ENCODE measurements around the gene DGCR2. TPM values are rescaled to one million over a fixed set of nuclear protein-coding genes. Genes with fewer than 3 reads are reported as not detected.
"Not testable (repeated sequence)": the region's sequence is repeated elsewhere in the genome, so short reads cannot be mapped to it uniquely, and the experiment has no call there.

The DGCR2 gene
- total RNA-seq, 1 experiment from 2014 or later = 29.3 TPM

DNA sequence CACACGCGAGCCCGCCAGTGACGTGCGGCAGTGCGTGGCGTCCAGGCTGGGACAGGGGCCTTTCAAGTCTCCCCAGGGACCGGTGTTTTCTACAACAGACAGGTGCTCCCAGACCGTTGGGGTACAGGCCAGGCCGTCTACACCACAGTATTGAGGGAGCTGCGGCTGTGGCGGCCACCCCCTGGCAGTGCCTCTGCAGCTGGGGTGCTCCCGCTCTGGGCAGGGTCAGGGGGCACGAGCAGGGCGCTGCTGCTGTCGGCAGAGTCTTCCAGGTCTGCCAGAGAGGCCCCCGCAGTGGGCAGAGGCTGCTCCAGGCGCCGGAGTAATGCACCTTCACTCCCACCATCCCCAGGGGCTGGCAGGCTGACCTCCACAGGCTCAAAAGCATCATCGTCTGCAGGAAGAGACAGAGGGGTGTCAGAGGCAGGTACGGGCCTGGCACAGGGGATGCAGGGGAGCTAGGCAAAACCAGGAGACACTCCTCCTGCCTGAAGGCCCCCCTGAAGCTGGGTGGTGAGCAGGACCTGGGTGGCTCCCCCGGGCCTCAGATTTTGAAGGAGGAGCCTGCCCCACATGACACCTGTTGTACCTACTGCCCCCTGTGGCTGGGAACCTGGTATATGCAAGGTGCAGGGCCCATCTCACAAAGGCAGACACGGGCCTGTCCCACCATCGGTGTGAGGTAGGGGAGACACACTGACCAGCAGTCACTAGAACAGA lies 83.3 kb downstream of the DGCR2 start:
- H3K9me3 ChIP-seq (replicated peaks) = no peaks in the 10 kb centered on the region
- DNase-seq = no peak
- no peaks in the 10 kb centered on the region for H3K27me3 ChIP-seq
- no peak overlapping the region for H3K4me3 ChIP-seq
- no peak overlapping the region for H3K27ac ChIP-seq
- H3K4me1 ChIP-seq = no peaks in the 10 kb centered on the region
- no peaks in the 10 kb centered on the region for H3K36me3 ChIP-seq

DNA sequence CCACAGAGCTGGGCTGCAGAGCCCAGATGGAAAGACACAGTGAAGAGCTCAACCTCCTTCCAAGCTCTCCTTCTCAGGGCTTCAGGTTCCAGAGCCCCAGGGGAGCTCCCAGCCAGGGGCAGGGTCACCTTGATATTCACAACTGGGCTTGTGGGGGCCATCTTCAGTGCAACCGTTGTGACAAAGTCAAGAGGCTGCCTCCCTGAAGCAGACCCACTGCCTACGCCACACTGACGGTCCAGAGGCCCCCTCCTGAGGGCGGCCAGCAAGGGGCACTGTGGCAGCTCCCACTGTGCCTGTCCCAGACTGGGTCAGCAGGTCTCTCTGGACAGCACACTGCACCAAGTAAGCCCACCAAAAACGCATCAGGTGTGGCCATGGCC lies 84.1 kb downstream of the DGCR2 start:
- Histone ChIP-seq H3K4me3 (no peak overlapping the region), H3K27me3 (no peaks in the 10 kb centered on the region), H3K4me1 (no peaks in the 10 kb centered on the region), H3K36me3 (no peaks in the 10 kb centered on the region), H3K27ac (no peak overlapping the region), H3K9me3 (replicated peaks) (no peaks in the 10 kb centered on the region)
- no peak for DNase-seq

GRCh38 chr22:19037282-19038163 lies 84.7 kb downstream of the DGCR2 start:
- no peaks in the 10 kb centered on the region for H3K9me3 ChIP-seq (replicated peaks)
- H3K4me1 ChIP-seq = no peaks in the 10 kb centered on the region
- no peaks in the 10 kb centered on the region for H3K27me3 ChIP-seq
- H3K27ac ChIP-seq = no peak overlapping the region
- no peak overlapping the region for H3K4me3 ChIP-seq
- DNase-seq = no peak
- no peaks in the 10 kb centered on the region for H3K36me3 ChIP-seq

GRCh38 chr22:19036523-19037273 lies 85.5 kb downstream of the DGCR2 start:
- Histone ChIP-seq H3K27ac (no peak overlapping the region), H3K9me3 (replicated peaks) (no peaks in the 10 kb centered on the region), H3K36me3 (no peaks in the 10 kb centered on the region), H3K4me1 (no peaks in the 10 kb centered on the region), H3K4me3 (no peak overlapping the region), H3K27me3 (no peaks in the 10 kb centered on the region)
- DNase-seq = no peak

DNA sequence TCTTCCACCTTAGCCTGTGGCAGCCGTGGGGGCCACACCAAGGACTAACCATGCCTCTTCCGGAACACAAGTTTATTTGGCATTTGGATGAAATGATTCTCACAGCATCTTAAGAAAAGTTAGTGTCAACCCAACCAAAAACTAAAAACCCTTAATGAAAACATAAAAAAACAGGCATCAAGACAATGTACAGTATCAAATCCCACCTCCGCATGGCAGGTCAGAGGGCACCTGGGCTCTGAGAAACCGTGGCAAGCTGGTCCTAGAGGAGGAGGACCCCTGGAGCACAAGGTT lies 86.0 kb downstream of the DGCR2 start:
- Histone ChIP-seq H3K27ac (no peak overlapping the region), H3K36me3 (no peaks in the 10 kb centered on the region), H3K4me3 (no peak overlapping the region), H3K27me3 (no peaks in the 10 kb centered on the region), H3K9me3 (replicated peaks) (no peaks in the 10 kb centered on the region), H3K4me1 (no peaks in the 10 kb centered on the region)
- no peak for DNase-seq

GRCh38 chr22:19035474-19036228 lies 86.6 kb downstream of the DGCR2 start:
- Histone ChIP-seq H3K4me1 (no peaks in the 10 kb centered on the region), H3K36me3 (no peaks in the 10 kb centered on the region), H3K4me3 (no peak overlapping the region), H3K9me3 (replicated peaks) (no peaks in the 10 kb centered on the region), H3K27me3 (no peaks in the 10 kb centered on the region), H3K27ac (no peak overlapping the region)
- DNase-seq = peak; percentile 29 to 49

GRCh38 chr22:19035126-19035473 lies 87.1 kb downstream of the DGCR2 start:
- not testable (repeated sequence) for H3K36me3 ChIP-seq; H3K4me1 ChIP-seq; H3K9me3 ChIP-seq (replicated peaks); H3K27ac ChIP-seq; DNase-seq; H3K27me3 ChIP-seq; H3K4me3 ChIP-seq

GRCh38 chr22:19034724-19035120 lies 87.5 kb downstream of the DGCR2 start:
- not testable (repeated sequence) for DNase-seq; H3K4me1 ChIP-seq; H3K4me3 ChIP-seq; H3K36me3 ChIP-seq; H3K27me3 ChIP-seq; H3K27ac ChIP-seq; H3K9me3 ChIP-seq (replicated peaks)

GRCh38 chr22:19034031-19034723 lies 88.0 kb downstream of the DGCR2 start:
- not testable (repeated sequence) for H3K36me3 ChIP-seq; H3K27ac ChIP-seq; DNase-seq; H3K4me1 ChIP-seq; H3K4me3 ChIP-seq; H3K9me3 ChIP-seq (replicated peaks); H3K27me3 ChIP-seq

DNA sequence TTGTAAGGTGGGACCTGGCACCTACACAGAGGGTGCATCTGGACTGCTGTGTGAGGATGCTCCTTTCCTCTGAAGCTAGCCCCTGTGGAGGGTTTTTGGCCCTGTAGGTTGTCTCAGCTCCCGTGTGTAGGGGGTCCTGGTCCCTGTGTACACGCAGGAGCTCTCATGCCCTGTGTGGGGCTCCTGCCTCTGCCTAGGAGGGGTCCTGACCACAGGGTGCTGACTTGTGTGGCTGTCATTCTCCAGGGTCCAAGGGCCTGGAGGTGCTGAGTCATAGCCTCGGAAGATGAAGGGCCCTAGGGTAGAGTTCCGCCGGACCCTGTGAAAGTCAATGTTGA lies 88.7 kb downstream of the DGCR2 start:
- DNase-seq; H3K9me3 ChIP-seq (replicated peaks); H3K36me3 ChIP-seq; H3K4me3 ChIP-seq; H3K27me3 ChIP-seq; H3K27ac ChIP-seq; H3K4me1 ChIP-seq: not testable (repeated sequence)

GRCh38 chr22:19032898-19033567 lies 89.2 kb downstream of the DGCR2 start:
- not testable (repeated sequence) for H3K27me3 ChIP-seq; H3K27ac ChIP-seq; DNase-seq; H3K36me3 ChIP-seq; H3K4me3 ChIP-seq; H3K9me3 ChIP-seq (replicated peaks); H3K4me1 ChIP-seq

GRCh38 chr22:19032156-19032785 lies 89.9 kb downstream of the DGCR2 start:
- not testable (repeated sequence) for H3K4me1 ChIP-seq; H3K27me3 ChIP-seq; H3K27ac ChIP-seq; H3K9me3 ChIP-seq (replicated peaks); H3K36me3 ChIP-seq; H3K4me3 ChIP-seq; DNase-seq

DNA sequence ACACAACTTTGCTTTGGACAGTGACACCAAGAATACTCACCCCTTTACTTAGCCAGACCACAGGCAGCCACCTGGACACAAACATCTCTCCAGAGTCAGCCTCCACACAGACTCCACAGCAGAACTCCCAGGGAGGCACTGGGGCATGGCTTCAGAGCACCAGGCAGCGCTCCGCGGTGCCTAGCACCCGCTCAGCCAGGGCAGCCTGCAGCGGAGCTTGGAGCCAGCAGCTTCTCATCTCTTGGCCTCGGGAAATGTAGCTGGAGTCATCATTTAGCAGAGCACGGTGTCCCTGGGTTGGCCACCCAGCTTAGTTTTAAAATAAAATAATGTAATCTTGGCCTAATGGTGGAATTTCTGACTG lies 91.3 kb downstream of the DGCR2 start:
- H3K27me3 ChIP-seq; H3K4me1 ChIP-seq; H3K36me3 ChIP-seq; H3K27ac ChIP-seq; H3K9me3 ChIP-seq (replicated peaks); H3K4me3 ChIP-seq; DNase-seq: not testable (repeated sequence)

All from SJCRH30 (cell line).